ENCODE measurements around the gene RPL37A.

GRCh38 chr2:216492597-216493333 lies 5.9 kb upstream of the RPL37A start:
- TF ChIP-seq CTCF (IDR thresholded peaks at IDR 0.05) = no peak
- no peak for TF ChIP-seq POLR2A (IDR thresholded peaks at IDR 0.05)
